Measurements from ENCODE around the gene C10orf105. TPM values are rescaled to one million over a fixed set of nuclear protein-coding genes. Genes with fewer than 3 reads are reported as not detected.

Gene C10orf105
- total RNA-seq, 2 experiments from 2014 or later = 0.09 to 0.15 TPM

- DNase-seq (ENCODE audit: low spot score) = no peak
- Histone ChIP-seq H3K9me2 (ENCODE audit: insufficient read depth, low read length) (no peaks in the 10 kb centered on the region), H2AFZ (ENCODE audit: low read length) (no peak overlapping the region), H3K27ac (ENCODE audit: low read depth, low read length, poor library complexity, severe bottlenecking) (no peak overlapping the region), H3K9me3 (ENCODE audit: low read length) (0 out of 2 replicates have a peak, but pooled peaks cover 3% of the 10 kb centered on the region), H3K4me1 (ENCODE audit: insufficient read depth, low read length, poor library complexity, severe bottlenecking) (peaks cover 16% of the 10 kb centered on the region), H3K79me2 (ENCODE audit: insufficient read depth, low read depth, low read length) (no peaks in the 10 kb centered on the region), H3K4me2 (ENCODE audit: low read length) (no peak overlapping the region), H4K20me1 (ENCODE audit: insufficient read depth, low read length) (no peaks in the 10 kb centered on the region), H3K4me3 (ENCODE audit: low read depth, low read length, poor library complexity, severe bottlenecking) (no peak overlapping the region), H3K36me3 (ENCODE audit: insufficient read depth, low read length) (no peaks in the 10 kb centered on the region)
- ChIA-PET CTCF (ENCODE audit: unreplicated experiment) (no interaction called here), POLR2A (no interaction called here)
- intact Hi-C loops (cut with micrococcal nuclease; ENCODE audit: unreplicated experiment) = no loop called here
- no TSS peak for BruUV-seq (replicated peaks)
- TF ChIP-seq EZH2phosphoT487 (IDR thresholded peaks at IDR 0.05; ENCODE audit: borderline replicate concordance, low read depth, low read length) = no peak
- TF ChIP-seq CTCF (conservative IDR thresholded peaks at IDR 0.05; ENCODE audit: low read length) = no peak
Measured at GRCh38 chr10:71688256-71688655, 31.3 kb downstream of the C10orf105 start.

GRCh38 chr10:71687480-71687879 is 32.1 kb downstream of the C10orf105 start:
- no peak overlapping the region for H3K4me2 ChIP-seq (ENCODE audit: low read length)
- 0 out of 2 replicates have a peak, but pooled peaks cover 3% of the 10 kb centered on the region for H3K9me3 ChIP-seq (ENCODE audit: low read length)
- no peaks in the 10 kb centered on the region for H3K79me2 ChIP-seq (ENCODE audit: insufficient read depth, low read depth, low read length)
- DNase-seq (ENCODE audit: low spot score) = no peak
- H3K27ac ChIP-seq (ENCODE audit: low read depth, low read length, poor library complexity, severe bottlenecking) = no peak overlapping the region
- H3K9me2 ChIP-seq (ENCODE audit: insufficient read depth, low read length) = no peaks in the 10 kb centered on the region
- H2AFZ ChIP-seq (ENCODE audit: low read length) = no peak overlapping the region
- no peak for TF ChIP-seq EZH2phosphoT487 (IDR thresholded peaks at IDR 0.05; ENCODE audit: borderline replicate concordance, low read depth, low read length)
- no peak for TF ChIP-seq CTCF (conservative IDR thresholded peaks at IDR 0.05; ENCODE audit: low read length)
- peaks cover 10% of the 10 kb centered on the region for H3K4me1 ChIP-seq (ENCODE audit: insufficient read depth, low read length, poor library complexity, severe bottlenecking)
- no peak overlapping the region for H3K4me3 ChIP-seq (ENCODE audit: low read depth, low read length, poor library complexity, severe bottlenecking)
- H3K36me3 ChIP-seq (ENCODE audit: insufficient read depth, low read length) = no peaks in the 10 kb centered on the region
- intact Hi-C loops (cut with micrococcal nuclease; ENCODE audit: unreplicated experiment) = no loop called here
- no TSS peak for BruUV-seq (replicated peaks)
- H4K20me1 ChIP-seq (ENCODE audit: insufficient read depth, low read length) = no peaks in the 10 kb centered on the region
- ChIA-PET POLR2A (no interaction called here), CTCF (ENCODE audit: unreplicated experiment) (no interaction called here)

DNA sequence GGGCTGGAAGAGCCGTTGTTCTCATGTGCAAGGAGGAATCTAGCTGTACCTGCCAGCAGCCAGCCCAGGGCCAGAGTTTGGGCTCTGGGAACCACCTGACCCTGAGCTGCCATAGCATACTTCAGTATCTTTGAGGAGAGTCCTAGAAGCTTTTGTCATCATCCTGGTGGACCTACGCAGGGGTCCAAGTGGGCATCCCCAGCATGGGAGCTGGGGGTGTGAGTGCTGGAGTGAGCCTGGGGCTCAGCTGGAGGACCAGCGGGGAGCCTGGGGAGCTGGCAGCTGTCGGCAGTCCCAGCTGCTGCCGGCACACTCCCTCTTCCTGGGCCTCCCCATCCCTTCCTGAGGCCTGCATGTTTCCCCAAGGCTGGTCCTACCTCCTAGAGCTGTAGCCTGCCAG is 32.5 kb downstream of the C10orf105 start:
- H3K9me2 ChIP-seq (ENCODE audit: insufficient read depth, low read length) = no peaks in the 10 kb centered on the region
- no peaks in the 10 kb centered on the region for H4K20me1 ChIP-seq (ENCODE audit: insufficient read depth, low read length)
- BruUV-seq (replicated peaks) = no TSS peak
- POLR2A ChIA-PET = no interaction called here
- H3K36me3 ChIP-seq (ENCODE audit: insufficient read depth, low read length) = no peaks in the 10 kb centered on the region
- 0 out of 2 replicates have a peak, but pooled peaks cover 3% of the 10 kb centered on the region for H3K9me3 ChIP-seq (ENCODE audit: low read length)
- H3K4me3 ChIP-seq (ENCODE audit: low read depth, low read length, poor library complexity, severe bottlenecking) = no peak overlapping the region
- no peak overlapping the region for H2AFZ ChIP-seq (ENCODE audit: low read length)
- intact Hi-C loops (cut with micrococcal nuclease; ENCODE audit: unreplicated experiment) = no loop called here
- H3K4me2 ChIP-seq (ENCODE audit: low read length) = no peak overlapping the region
- TF ChIP-seq CTCF (conservative IDR thresholded peaks at IDR 0.05; ENCODE audit: low read length) (no peak), EZH2phosphoT487 (IDR thresholded peaks at IDR 0.05; ENCODE audit: borderline replicate concordance, low read depth, low read length) (no peak)
- CTCF ChIA-PET (ENCODE audit: unreplicated experiment) = no interaction called here
- no peaks in the 10 kb centered on the region for H3K79me2 ChIP-seq (ENCODE audit: insufficient read depth, low read depth, low read length)
- peaks cover 10% of the 10 kb centered on the region for H3K4me1 ChIP-seq (ENCODE audit: insufficient read depth, low read length, poor library complexity, severe bottlenecking)
- no peak overlapping the region for H3K27ac ChIP-seq (ENCODE audit: low read depth, low read length, poor library complexity, severe bottlenecking)
- no peak for DNase-seq (ENCODE audit: low spot score)

All from OCI-LY7 (cell line).